Measurements from ENCODE around the gene AHNAK.

Gene AHNAK

DNA sequence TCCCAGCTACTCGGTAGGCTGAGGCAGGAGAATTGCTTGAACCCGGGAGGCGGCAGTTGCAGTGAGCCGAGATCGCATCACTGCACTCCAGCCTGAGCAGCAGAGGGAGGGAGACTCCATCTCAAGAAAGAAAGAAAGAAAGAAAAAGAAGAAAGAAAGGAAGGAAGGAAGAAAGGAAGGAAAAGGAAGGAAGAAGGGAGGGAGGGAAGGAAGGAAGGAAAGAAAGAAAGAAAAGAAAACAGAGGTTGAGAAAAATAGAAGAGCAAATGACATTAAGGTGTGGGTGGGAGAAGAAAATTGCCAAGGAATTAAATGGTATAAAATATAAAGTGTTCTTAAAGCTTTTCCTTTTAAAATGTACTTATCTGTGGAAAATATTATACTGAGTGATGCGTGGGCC lies 49.9 kb downstream of the AHNAK start:
- DNase-seq, result no peak

DNA sequence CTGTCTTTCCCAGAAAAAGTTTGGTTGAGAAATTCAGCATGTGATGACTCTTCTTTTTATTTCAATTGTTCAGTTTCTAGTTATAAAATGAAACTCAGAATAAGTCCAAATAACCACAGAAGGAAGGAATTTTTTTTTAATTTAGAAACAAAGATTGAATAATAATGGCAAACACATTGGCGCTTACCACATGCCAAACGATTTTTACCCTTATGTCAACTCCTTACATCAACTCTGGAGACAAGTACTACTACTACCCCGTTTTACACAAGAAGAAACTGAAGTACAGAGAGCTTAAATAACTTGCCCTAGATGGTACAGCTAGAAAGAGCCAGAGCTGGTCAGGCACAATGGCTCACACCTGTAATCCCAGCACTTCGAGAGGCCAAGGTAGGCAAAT lies 52.4 kb downstream of the AHNAK start:
- no peak for DNase-seq

DNA sequence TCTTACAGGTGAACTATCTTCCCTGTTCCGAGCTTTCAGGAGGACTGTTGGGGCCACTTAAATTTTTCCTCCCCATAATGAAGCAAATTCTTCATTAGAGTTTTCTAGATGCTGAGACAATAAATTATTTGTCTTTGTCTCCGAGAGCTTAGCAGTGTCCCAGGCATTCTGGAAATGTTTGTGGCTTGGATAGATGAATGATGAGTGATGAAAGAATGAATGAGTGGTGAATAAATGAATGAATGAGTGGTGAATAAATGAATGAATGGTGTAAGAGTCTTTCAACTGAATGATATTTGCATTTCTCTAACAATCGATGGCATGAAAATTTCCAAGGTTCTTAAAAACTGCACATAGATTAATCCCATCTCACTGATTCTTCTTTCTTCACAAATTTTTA lies 52.8 kb downstream of the AHNAK start:
- no peak for DNase-seq

DNA sequence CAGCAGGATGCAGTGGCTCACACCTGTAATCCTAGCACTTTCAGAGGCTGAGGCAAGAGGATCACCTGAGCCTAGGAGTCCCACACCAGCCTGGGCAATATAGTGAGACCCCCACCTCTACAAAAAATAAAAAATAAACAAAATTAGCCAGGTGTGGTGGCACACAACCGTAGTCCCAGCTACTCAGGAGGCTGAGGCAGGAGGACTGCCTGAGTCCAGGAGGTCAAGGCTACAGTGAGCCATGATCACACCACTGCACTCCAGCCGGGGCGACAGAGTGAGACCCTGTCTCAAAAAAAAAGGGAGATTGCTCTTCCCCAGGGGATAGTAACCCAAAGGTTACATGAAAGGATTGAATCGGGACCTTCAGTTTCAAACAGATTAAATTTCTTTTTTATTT lies 54.0 kb downstream of the AHNAK start:
- DNase-seq, result no peak

DNA sequence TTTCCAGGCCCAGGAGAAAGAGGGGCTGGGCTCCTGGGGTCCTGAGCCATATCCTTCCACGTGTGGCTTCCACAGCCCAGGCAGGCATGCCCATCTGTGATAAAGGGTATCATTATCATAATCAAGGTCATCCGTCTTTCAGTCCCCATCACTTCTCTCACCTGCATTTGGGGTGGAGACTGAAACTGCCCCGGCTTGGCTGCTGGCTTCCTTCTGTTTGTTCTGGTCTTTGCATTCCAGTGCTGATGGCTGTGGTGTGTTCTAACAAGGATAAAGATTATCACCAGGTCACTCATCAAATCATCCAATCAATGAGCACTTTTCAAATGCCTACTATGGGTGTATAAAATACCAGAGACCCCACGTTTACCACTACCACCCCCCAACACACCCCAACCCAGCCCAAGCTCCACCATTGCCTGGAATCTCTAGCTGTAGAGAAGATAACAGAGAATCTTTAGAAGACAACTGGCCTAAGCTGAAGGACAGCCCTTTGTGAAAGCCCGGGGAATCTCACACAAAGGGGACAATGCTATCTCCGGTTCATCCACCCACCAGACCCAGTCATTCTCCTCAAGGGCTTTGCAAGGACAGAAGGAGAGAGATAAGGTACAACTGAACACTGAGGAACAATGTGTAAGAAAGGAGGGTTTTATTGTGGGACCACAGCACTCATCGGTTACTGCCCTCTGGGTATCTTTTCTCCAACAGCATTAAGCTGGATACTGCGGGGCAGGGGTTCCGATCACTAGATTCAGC lies 54.9 kb downstream of the AHNAK start:
- DNase-seq, result no peak

DNA sequence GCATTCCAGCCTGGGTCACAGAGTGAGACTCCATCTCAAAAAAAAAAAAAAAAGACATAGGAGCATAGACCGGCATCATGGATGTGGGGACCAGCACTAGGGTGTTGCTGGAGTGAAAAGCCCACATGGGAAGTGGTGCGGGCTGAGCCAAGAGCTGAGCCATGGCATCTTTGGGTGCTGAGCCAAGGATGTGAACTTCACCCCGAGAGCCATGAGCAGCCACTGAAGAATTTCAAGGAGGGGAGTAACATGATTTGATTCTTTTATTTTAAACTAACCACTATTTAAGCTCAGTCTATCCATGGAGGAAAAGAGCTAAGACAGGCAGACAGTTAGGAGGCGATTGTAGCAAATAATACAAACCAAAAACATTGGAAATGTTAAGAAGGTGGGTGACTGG lies 57.4 kb downstream of the AHNAK start:
- no peak for DNase-seq

DNA sequence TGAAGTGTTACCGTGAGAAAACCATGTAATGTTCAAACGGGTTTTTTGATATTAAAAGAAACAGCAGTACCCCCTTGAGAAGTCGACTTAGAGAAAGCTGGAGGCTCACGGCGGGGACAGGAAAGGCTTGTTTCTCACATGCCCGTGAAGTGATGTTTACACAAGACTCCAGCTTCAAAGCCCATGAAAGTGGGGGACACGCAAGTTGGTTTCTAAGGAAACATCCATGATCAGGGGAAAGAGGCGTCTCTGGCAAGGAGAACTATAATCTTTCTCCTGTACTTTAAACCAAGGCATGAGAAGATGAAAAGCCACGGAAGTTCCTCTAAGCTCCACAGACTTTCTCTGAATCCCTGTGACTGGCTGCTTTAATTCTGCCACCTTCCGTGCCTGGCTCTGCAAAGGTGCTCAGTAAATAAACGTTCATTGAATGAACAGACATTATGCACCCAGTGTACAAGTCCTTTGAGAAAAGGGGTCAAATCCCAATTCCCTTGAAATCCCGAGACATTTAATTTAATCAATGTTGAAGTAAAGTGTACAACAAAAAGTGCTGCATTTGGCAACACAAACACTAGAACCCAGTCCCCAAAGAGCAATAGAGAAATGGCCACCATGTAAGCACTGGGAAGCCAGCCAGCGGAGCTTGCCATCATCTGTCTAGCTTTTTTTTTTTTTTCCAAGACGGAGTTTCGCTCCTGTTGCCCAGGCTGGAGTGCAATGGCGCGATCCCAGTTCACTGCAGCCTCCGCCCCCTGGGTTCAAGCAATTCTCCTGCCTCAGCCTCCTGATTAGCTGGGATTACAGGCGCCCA lies 58.7 kb downstream of the AHNAK start:
- DNase-seq, result no peak

DNA sequence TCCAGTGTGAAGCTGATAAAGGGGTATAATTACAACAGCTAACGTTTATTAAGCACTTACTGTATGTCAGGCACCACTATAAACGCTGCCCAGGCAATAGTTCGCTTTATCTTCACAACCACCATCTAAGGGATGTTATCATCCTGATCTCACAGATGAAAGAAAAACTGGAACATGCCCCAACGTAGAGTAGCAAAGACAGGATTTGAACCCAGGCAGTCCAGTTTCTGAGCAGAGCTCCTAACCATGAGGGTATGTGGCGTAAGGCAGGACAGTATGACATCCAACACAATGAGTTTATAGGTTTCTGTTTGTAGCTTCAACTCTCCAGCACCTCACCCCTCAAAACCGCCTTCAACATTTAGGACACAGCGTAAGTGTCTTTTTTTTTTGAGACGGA lies 59.5 kb downstream of the AHNAK start:
- no peak for DNase-seq

DNA sequence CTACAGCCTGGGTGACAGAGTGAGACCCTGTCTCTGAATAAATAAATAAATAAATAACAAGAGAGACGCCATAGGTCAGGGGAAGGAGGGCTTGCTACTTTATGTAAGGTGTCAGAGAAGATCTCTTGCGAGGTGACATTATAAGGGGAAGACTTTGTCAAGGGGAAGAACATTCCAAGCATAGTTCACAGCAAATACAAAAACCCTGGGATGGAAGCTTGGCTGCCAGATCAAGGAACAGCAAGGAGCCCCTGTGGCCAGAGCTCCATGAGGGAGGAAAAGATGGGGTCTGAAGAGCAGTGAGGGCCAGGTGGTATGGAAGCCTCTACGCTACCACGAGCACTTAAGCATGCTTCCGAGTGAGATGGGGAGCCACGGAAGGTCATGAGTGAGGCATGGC lies 62.3 kb downstream of the AHNAK start:
- no peak for DNase-seq

DNA sequence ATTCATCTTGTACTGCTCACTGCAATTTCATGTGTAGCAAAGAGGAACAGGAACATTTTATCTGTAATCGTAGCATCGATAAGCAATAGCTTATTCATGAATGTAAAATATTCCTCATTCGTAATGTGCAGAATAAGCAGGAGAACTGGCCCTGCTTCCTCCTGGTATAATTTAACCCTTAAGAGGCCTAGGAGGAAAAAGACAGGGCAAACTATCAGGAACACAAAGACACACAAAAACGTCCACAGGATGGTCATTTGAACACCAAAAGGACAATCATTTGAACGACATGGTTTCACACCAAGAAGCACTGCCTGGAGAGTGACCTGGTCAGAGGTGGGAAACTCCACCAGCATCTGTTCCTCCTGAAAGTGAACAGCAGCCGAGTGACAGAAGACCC lies 63.9 kb downstream of the AHNAK start:
- no peak for DNase-seq

DNA sequence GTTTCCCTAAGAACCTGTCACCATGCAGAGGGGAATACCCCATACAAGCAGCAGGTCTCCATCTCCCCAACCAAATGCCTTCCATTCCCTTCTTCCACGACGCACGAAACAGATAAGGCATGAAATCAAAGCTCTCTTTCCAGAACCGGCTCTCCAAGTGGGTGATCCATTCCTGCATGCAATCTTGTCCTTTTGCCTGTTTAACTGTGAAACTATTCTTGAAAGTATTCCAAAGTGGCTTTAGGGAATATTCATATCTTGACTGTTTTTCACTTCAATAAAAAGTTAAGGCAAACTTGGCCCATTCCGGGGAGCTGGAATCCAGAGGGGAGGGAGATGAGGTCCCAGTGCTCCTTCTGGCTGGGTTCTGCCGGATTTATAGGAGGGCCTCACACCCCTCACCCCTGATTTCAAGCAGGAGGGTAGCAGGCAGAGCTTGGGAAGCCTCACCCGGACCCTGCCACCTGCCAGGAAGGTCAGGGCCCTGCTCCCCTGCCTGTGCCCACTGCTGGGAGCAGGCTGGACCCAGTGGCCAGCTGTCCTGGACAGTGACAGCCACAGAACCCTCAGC lies 66.9 kb downstream of the AHNAK start:
- no peak for DNase-seq

DNA sequence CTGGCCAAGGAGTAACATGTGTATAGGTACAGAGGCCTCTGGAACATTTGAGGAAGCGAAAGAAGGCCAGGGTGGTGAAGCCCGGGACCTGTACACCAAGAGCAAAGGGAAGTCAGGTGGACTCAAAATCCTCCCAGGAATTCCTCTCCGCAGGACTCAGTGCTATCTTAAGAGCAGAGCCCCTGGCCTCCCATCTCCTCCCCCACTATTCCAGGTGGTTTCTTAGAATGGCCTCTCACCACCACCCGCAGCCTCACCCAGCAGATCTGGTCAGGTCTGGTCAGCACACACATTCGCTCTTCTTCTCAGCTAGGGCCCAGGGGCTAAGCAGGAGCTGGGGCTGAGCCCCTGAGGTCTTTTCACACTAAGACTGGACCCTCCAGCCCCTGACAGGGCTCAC lies 68.7 kb downstream of the AHNAK start:
- no peak for DNase-seq

DNA sequence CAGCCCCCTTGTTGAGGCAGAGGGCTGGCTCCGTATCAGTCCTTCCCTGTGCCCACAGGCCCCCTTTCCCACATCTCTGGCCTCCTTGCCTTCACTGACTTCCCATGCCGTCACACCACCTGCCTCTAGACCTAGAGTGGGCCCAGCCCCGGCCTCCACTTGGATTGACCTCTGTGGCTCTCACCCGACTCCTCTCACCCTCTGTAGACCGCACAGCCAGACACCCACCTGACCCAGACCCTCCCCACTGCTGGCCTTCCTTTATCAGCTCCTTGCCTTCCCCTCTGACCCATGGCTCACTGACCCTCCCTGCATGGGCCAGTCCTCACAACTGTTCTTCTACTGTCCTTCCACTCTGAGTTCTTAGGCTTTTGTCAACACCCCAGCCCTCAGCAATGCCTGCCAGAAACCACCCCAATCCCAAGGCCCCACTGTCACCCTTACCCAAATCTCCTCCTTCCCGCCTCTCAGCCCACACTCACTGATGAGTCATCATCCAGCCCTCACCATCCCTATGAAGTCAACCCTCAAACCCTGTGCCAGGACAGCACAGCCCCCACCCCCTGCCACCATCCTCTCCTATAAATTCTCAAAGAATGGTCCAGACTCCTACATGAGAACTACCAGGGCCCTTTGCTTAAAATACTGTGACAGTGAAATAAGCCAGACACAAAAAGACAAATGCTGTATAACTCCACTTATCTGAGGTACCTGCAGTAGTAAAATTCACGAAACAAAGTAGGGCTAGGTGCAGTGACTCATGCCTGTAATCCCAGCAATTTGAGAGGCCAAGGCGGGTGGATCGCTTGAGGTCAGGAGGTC lies 74.3 kb downstream of the AHNAK start:
- no peak for DNase-seq

DNA sequence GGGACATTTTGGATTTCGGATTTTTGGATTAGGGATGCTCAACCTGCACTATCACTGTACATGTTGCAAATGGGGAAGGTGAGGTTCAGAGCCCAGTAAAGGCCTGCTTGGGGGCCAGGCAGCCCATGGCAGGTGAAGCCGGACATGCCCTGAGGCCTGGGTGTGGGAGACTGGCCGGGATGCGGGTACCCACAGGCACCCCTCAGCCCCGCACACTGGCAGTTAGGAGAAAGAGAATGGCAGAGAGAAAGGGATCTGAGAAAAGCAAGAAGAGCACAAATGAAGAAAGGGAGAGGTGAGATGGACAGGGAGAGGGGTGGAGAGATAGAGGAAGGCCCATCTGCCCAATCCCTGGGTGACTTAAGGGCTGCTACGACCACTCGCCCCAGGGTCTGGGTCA lies 75.0 kb downstream of the AHNAK start:
- no peak for DNase-seq

DNA sequence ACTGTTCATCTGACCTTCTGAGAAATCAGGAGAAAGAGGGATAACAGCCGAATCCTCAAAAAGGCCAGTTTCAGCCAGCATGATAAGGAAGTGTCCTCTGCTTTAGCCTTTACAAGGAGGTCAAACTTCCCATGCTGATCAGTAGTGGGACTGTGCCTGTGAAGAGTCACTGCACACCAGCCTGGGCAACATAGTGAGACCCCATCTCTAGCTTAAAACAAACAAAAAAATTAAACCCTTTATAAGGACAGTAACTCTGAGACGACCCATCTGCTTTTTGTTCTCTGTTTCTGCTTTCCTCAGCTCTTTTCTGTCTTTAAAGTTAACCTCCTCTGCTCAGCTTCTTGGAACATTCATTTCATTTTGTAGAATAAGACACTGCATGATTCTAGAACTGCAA lies 78.0 kb downstream of the AHNAK start:
- DNase-seq, result no peak

DNA sequence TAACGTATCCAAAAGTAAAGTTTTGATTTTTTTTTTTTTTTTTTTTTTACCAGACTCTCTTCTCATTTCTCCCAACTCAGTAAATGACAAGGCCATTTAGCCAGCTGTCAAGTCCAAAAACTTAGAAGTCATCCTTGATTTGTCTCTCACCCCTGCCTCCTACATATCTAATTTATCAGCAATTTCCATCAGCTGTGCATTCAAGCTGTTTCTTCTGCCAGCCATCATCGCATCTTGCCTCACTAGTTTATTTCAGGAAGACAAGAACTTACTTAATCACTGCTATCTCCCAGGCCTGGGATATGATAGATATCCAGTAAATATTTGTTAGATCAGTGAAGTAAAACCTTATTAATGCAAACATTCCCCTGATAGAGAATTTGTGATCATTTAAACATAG lies 80.2 kb downstream of the AHNAK start:
- DNase-seq, result no peak

DNA sequence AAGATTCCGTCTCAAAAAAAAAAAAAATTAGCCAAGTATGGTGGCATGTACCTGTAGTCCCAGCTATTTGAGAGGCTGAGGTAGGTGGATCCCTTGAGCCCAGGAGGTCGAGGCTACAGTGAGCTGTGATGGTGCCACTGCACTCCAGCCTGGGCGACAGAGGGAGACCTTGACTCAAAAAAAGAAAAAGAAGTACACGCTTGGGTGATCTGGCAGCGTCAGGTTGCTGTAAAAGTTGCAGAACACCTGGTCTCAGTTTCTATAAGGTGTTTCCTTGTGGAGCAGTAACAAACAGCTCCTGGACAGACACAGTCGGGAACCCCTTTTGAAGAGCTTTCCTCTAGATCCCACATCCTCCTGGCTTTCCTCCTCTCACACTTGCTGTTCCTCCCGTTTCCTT lies 82.0 kb downstream of the AHNAK start:
- no peak for DNase-seq

DNA sequence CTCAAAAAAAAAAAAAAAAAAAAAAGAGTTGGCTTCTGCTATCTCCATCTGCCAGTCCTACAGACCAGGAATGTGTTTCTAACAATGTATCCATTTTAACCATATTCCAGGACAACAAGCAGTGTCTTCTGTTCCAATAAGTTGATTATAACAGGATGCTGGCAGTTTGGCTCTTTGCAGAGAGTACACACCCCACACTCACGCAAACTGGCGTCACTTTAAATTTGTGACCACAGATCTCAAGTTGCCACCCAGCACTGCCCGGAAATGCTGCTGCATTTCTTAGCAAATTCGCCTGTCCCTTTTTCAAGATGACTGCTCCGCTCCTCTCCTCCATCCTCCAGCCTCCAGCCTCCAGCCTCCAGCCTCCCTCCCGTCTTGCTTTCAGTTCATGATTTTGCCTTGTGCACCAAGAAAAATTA lies 83.5 kb downstream of the AHNAK start:
- no peak for DNase-seq

DNA sequence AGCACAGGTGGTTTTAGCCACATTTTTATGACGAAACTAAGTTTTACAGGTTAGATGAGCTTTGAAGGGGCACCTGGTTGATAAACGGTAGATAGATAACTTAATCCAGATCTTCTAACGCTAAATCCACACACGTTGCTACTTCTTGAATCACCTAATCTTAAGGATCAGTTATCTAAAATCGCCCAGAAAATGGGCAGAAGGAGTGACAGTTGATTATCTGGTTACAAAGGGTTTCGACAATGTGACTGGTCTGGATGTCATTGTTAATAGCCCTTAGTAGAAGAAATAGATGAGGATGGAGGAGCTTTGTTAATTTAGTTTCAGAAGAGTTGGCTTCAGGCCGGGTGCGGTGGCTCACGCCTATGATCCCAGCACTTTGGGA lies 84.1 kb downstream of the AHNAK start:
- DNase-seq, result no peak

DNA sequence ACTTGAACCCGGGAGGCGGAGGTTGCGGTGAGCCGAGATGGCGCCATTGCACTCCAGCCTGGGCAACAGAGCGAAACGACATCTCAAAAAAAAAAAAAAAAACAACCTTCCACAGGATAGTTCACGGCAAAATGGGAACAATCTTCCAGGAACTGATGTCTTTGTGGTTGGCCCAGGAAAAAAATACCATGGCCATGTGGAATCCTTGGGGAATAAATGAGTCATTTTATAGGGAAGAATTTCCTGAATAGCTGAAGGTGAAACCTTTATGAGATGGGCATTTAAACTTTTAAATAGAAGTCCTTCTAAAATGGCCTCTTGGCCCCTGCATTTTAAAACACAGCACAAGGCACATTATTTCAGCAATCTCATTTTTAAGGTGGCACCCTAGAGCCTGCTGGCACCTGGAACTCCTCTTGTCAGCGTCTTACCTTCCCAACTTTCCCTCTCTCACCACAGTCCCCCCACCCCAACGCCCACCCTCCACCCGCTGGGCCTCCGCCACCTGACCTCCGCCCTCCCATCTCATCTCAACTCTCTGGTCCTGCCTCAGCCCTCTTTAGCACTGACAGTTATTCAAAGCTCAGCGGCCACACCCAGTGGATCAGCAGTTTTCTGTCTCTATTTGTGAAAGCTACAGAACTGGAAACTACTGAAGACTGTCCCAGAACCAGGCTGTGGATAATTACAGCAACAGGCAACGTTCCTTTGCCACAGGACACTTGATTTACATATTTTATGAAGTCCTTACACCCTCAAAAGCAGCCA lies 84.7 kb downstream of the AHNAK start:
- no peak for DNase-seq

DNA sequence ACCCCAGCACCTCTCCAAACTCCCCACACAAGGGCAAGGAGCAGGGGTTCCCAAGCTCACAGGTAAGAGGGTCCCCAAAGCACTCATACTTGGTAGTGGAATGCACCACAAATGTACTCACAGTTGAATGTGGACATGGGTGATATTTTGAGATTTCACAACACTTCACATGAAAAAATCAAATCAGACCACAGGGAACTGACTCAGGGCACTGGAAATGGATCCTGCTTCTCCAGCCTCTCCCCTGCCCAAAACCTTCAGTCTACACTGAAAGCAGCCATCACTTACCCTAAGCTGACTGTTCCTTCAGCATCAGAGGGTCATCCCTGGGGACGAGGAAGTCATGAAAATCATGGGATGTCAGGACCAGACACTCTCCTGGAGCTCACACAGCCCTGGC lies 87.5 kb downstream of the AHNAK start:
- no peak for DNase-seq

DNA sequence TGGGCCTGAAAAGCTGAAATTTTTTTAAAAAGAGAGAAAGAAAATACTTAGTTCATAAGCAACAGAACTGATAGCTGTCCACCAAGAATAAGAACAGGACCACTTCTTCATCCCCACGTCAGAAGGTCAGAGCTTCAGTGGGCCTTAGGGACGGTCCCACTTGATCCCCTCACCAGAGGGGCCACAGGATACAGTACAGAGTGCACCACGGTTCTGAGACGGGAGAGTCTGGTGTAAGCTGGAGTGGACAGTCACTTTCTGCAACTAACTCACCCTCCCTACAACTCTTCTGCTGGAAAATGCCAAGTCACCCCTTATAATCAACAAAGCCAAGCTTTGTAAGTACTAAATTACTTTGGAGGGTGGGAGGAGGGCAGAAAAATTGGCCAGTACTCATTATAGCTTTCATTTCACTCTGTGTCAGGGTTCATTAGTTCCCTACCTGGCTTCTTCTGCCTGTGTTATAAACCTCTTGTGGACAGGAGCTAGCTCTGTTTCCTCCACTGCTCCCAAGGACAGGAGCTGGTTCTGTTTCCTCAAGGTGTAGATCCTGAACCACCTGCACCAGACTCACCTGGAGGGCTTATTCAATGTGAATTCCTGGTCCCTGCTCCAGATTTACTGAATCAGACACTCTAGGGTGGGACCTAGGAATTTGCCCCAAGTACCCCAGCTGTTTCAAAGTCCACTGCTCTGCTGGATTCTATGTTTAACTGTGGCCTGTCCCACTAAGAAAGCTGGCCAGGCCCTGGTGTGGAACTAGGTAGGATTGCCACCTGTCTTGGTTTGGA lies 88.2 kb downstream of the AHNAK start:
- no peak for DNase-seq
